ENCODE results near the gene ZEB2. TPM values are rescaled to one million over a fixed set of nuclear protein-coding genes. Genes with fewer than 3 reads are reported as not detected.

The ZEB2 gene
- total RNA-seq, 1 donor: 104 TPM

DNA sequence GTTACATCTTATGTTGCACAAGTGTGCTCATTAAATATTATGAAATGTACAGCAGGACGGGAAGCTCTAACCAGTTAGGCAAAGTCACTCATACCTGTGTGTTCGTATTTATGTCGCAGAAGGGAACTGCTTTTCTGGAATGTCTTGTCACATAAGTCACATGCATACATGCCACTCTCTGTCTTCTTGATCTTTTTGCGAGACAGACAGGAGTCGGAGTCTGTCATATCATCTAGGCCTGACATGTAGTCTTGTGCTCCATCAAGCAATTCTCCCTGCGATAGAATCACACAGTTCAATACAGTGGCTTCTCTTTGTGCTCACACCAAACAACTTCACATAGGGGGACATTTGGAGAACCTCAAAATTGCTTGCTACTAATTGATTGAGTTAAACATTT is 123.6 kb downstream of the ZEB2 start:
- DNase-seq (ENCODE audit: low read depth): no peak
- TF ChIP-seq, protein P1, sequence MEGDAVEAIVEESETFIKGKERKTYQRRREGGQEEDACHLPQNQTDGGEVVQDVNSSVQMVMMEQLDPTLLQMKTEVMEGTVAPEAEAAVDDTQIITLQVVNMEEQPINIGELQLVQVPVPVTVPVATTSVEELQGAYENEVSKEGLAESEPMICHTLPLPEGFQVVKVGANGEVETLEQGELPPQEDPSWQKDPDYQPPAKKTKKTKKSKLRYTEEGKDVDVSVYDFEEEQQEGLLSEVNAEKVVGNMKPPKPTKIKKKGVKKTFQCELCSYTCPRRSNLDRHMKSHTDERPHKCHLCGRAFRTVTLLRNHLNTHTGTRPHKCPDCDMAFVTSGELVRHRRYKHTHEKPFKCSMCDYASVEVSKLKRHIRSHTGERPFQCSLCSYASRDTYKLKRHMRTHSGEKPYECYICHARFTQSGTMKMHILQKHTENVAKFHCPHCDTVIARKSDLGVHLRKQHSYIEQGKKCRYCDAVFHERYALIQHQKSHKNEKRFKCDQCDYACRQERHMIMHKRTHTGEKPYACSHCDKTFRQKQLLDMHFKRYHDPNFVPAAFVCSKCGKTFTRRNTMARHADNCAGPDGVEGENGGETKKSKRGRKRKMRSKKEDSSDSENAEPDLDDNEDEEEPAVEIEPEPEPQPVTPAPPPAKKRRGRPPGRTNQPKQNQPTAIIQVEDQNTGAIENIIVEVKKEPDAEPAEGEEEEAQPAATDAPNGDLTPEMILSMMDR (IDR thresholded peaks at IDR 0.05; ENCODE audit: insufficient read depth, low read length): no peak
- H3K4me3 ChIP-seq (ENCODE audit: low read depth, low read length): no peak overlapping the region

DNA sequence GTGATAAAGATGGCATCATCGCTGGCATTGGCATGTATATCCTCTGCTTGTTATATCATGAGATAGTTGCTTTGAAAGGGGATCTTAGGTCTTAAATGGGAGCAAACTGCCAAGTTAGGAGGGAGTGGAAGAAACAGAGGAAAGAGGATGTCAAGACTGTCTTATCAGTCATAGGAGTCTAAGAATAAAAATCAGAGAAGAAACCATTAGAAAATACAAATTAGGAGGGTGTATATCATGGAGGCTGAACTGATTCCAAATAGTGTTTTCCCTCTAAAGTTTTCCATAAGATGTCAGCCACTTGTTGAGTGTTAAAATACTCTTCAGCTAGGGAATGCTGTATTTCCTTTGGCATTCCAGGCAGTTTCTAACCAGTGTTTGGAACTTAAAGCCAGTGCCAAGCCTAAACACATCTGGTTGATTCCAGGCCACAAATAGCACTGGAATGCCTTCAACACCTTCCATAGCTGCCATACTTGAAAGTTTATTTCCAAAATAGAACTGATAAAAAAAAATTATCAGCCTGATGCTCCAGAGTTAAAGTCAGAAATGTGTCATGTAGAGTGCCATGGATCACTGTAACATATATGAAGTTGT is 129.4 kb downstream of the ZEB2 start:
- DNase-seq (ENCODE audit: low read depth): peak; percentile 81
- H3K4me3 ChIP-seq (ENCODE audit: low read depth, low read length): no peak overlapping the region
- TF ChIP-seq, protein P1 (IDR thresholded peaks at IDR 0.05; ENCODE audit: insufficient read depth, low read length): no peak

DNA sequence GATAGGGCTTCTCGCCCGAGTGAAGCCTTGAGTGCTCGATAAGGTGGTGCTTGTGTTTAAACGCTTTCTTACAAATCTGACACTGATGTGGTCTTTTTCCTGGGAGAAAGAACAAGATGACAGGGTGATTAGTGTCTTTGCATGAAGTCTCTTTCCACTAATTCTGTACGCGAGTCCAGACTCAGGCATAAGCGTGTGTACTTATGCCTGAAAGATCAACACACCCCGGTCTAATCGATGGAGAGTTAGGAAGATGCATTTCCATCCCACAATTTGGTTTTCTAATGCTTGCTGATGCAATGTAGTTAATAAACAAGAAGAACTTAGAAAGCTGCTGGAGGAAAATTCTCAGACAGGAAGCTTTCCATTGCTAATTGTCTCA is 130.0 kb downstream of the ZEB2 start:
- H3K4me3 ChIP-seq (ENCODE audit: low read depth, low read length): no peak overlapping the region
- TF ChIP-seq, protein P1 (IDR thresholded peaks at IDR 0.05; ENCODE audit: insufficient read depth, low read length): no peak
- DNase-seq (ENCODE audit: low read depth): no peak

DNA sequence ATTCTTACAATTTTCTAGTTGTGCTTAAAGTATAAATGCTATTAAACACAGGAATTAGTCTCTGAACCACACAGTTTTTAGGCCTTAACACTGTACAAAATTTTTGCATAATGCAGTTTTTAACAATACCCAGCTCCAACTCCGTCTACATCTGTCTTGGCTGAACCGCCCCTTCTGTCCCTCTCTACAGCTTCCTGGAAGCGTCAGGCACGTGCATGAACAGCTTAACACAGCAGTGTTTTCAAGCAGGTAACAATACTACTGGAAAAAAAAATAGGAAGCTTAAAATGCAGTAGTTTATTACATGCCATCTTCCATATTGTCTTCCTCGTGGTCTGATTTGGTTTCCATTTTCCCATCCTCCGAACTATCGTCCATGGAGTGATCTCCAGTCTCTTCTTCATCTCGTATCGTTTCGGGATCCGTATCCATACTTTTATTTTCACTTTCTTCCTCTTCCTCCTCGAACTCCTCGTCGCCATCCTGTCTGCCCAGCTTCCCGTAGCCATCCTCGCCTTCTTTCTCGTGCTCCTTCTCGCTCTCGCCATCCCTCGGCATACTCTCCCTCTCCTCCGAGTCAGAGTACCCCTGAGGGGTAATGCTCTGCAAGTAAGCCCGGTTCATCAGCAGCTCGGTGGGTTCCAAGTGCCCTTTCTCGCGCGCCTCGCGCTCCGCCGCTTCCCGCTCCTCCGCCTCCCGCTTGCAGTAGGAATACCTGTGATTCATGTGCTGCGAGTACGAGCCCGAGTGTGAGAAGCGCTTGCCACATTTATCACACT is 130.6 kb downstream of the ZEB2 start:
- TF ChIP-seq, protein P1 (IDR thresholded peaks at IDR 0.05; ENCODE audit: insufficient read depth, low read length): no peak
- no peak for DNase-seq (ENCODE audit: low read depth)
- H3K4me3 ChIP-seq (ENCODE audit: low read depth, low read length): no peak overlapping the region

DNA sequence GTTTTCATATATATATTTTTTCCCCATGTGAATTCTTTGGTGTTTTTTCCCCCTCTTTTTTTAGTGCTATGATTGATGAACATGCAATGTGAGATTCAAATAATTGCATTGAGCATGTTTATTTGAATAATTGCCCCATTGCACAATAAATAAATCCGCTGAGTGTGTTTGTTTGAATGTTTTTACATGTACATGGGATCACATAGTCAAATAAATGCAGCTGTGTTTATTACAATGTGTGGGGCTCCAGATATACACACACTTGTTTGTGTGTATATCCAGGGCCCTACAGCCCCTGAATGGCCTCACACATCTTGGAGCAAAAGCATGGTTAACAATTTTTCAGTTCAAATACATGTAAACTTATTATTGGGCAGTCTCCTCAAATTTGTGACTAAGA is 134.5 kb downstream of the ZEB2 start:
- TF ChIP-seq, protein P1 (IDR thresholded peaks at IDR 0.05; ENCODE audit: insufficient read depth, low read length): no peak
- no peak for DNase-seq (ENCODE audit: low read depth)
- no peak overlapping the region for H3K4me3 ChIP-seq (ENCODE audit: low read depth, low read length)

DNA sequence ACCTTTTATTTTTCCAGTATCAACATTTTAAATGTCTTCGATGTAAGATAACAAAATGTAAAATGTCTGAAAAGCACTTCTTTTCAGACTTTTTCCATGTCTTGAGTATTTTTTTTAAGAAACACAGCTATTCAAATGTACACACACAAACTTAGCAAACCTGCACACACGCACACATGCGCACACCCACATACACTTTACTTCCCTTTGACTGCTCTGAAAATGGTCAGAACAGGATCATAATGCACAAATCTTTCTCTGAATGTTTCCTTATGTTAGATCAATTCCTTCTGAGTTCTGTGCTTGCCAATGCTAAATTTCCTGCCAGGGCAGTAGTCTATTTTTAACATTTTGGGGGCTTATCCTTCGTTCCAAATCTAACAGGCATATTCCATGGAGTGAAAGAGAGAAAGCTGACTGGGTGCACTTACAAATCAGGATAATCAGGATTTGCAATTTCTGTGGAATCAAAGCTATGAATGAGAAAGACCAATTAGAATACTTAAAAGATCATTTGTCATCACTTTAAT is 136.3 kb downstream of the ZEB2 start:
- H3K4me3 ChIP-seq (ENCODE audit: low read depth, low read length): no peak overlapping the region
- TF ChIP-seq, protein P1 (IDR thresholded peaks at IDR 0.05; ENCODE audit: insufficient read depth, low read length): no peak
- no peak for DNase-seq (ENCODE audit: low read depth)

Data from fibroblast of the aortic adventitia (primary cell).